HUDEP-2 (cell line): ENCODE data around the gene TTLL9.
"Not testable (repeated sequence)": the region's sequence is repeated elsewhere in the genome, so short reads cannot be mapped to it uniquely, and the experiment has no call there.

Experiments used
- DNase-seq, 76 experiments: peaks; one replicate each; lab custom pipeline; 2025; ENCODE audit not compliant: unreplicated experiment in 76 of 76; lab: John Stamatoyannopoulos, UW

Gene TTLL9

GRCh38 chr20:31914170-31914569 is 43.7 kb downstream of the TTLL9 start:
- DNase-seq, result no peak

- no peak for DNase-seq
Observed at GRCh38 chr20:31915491-31916280, 45.3 kb downstream of the TTLL9 start.

- DNase-seq, result no peak
Observed at GRCh38 chr20:31916708-31917107, 46.3 kb downstream of the TTLL9 start.

- DNase-seq, result peak in 66 of 76 experiments; percentile 5 to 82 (median 48)
Observed at GRCh38 chr20:31917962-31918412, 47.6 kb downstream of the TTLL9 start.

GRCh38 chr20:31918466-31919105 is 48.2 kb downstream of the TTLL9 start:
- DNase-seq, result no peak

GRCh38 chr20:31919410-31920155 is 49.1 kb downstream of the TTLL9 start:
- DNase-seq, result no peak

- peak in 1 of 76 experiments; percentile 10 for DNase-seq
Observed at GRCh38 chr20:31920275-31920855, 49.9 kb downstream of the TTLL9 start.

- not testable (repeated sequence) for DNase-seq
Observed at GRCh38 chr20:31921480-31921879, 51.0 kb downstream of the TTLL9 start.

GRCh38 chr20:31922181-31922580 is 51.7 kb downstream of the TTLL9 start:
- DNase-seq, result no peak

- DNase-seq, result no peak
Observed at GRCh38 chr20:31922588-31922987, 52.2 kb downstream of the TTLL9 start.

- DNase-seq, result no peak
Observed at GRCh38 chr20:31923388-31924331, 53.2 kb downstream of the TTLL9 start.

- DNase-seq, result no peak
Observed at GRCh38 chr20:31924561-31924960, 54.1 kb downstream of the TTLL9 start.

GRCh38 chr20:31925631-31926030 is 55.2 kb downstream of the TTLL9 start:
- DNase-seq, result no peak

- DNase-seq, result no peak
Observed at GRCh38 chr20:31926493-31926892, 56.1 kb downstream of the TTLL9 start.

GRCh38 chr20:31927627-31928159 is 57.3 kb downstream of the TTLL9 start:
- DNase-seq, result no peak

GRCh38 chr20:31929631-31930030 is 59.2 kb downstream of the TTLL9 start:
- peak in 2 of 76 experiments; percentile 5 to 6 for DNase-seq

GRCh38 chr20:31930779-31931178 is 60.3 kb downstream of the TTLL9 start:
- no peak for DNase-seq

GRCh38 chr20:31933698-31934097 is 63.3 kb downstream of the TTLL9 start:
- no peak for DNase-seq

GRCh38 chr20:31934491-31934890 is 64.1 kb downstream of the TTLL9 start:
- DNase-seq, result no peak
